ENCODE measurements around the gene SPATA19.
"Not testable (repeated sequence)": the region's sequence is repeated elsewhere in the genome, so short reads cannot be mapped to it uniquely, and the experiment has no call there.

Gene SPATA19

GRCh38 chr11:133845413-133845812, at the start of gene SPATA19:
TSS of gene SPATA19 (minus strand) at chr11:133845513. CDS start at chr11:133845446, 67 bp downstream.
- no peak for DNase-seq

GRCh38 chr11:133895061-133895479, 49.8 kb upstream of the SPATA19 start:
- no peak for DNase-seq

GRCh38 chr11:133893381-133893780, 48.1 kb upstream of the SPATA19 start:
- DNase-seq, result no peak

GRCh38 chr11:133892584-133893380, 47.5 kb upstream of the SPATA19 start:
- no peak for DNase-seq

- DNase-seq, result no peak
Measured at GRCh38 chr11:133892126-133892525, 46.8 kb upstream of the SPATA19 start.

GRCh38 chr11:133889893-133890292, 44.6 kb upstream of the SPATA19 start:
- no peak for DNase-seq

- no peak for DNase-seq
Measured at GRCh38 chr11:133889188-133889587, 43.9 kb upstream of the SPATA19 start.

GRCh38 chr11:133887692-133888332, 42.5 kb upstream of the SPATA19 start:
- no peak for DNase-seq

GRCh38 chr11:133886029-133886428, 40.7 kb upstream of the SPATA19 start:
- DNase-seq, result no peak

- no peak for DNase-seq
Measured at GRCh38 chr11:133872160-133872559, 26.8 kb upstream of the SPATA19 start.

- no peak for DNase-seq
Measured at GRCh38 chr11:133867456-133867855, 22.1 kb upstream of the SPATA19 start.

GRCh38 chr11:133865466-133865865, 20.2 kb upstream of the SPATA19 start:
- no peak for DNase-seq

- no peak for DNase-seq
Measured at GRCh38 chr11:133864756-133865155, 19.4 kb upstream of the SPATA19 start.

- no peak for DNase-seq
Measured at GRCh38 chr11:133860151-133860550, 14.8 kb upstream of the SPATA19 start.

GRCh38 chr11:133854330-133854960, 9.1 kb upstream of the SPATA19 start:
- not testable (repeated sequence) for DNase-seq

- DNase-seq, result no peak
Measured at GRCh38 chr11:133844217-133844616, 1.1 kb downstream of the SPATA19 start.

- no peak for DNase-seq
Measured at GRCh38 chr11:133843454-133843987, 1.8 kb downstream of the SPATA19 start.

- DNase-seq, result no peak
Measured at GRCh38 chr11:133842730-133843129, 2.6 kb downstream of the SPATA19 start.

GRCh38 chr11:133842053-133842452, 3.3 kb downstream of the SPATA19 start:
- no peak for DNase-seq

- no peak for DNase-seq
Measured at GRCh38 chr11:133841279-133842043, 3.9 kb downstream of the SPATA19 start.

- no peak for DNase-seq
Measured at GRCh38 chr11:133840479-133840941, 4.8 kb downstream of the SPATA19 start.
